Activated CD4-positive, alpha-beta T cell treated with anti-CD3 and anti-CD28 coated beads for 1 hour (primary cell): ENCODE results near the gene PLK5.
"Not testable (repeated sequence)": the region's sequence is repeated elsewhere in the genome, so short reads cannot be mapped to it uniquely, and the experiment has no call there.

Experiments
- DNase-seq: peaks from one replicate; pipeline ENCODE4 v3.0.0-alpha.2; 2020

The PLK5 gene

DNA sequence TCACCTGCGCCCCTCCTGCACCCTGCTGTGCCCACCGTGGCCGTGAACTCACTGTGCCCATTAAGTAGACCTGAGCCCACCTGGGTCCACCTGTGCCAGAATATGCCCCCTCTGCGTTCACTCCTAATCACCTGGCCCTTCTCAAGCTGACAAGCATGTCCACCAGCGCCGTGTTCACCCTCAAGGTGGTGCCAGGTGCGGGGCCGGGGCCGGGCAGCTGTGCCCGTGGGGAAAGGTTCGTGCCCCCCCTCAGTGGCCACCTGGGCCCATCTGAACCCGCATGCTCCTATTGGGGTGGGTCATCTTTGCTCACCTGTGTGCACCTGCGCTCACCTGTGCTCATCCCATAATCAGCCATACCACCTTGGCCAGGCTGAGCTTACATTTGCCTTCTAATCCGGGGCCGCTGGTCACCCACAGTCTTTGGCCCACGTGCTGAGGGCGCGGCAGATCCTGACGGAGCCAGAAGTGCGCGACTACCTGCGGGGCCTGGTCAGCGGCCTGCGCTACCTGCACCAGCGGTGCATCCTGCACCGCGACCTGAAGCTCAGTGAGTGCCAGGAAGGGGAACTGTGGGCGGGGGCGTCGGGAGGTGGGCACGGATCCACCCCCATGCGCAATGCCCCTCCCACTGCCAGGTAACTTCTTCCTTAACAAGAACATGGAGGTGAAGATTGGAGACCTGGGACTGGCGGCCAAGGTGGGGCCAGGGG is 2.3 kb downstream of the PLK5 start:
- DNase-seq, result no peak

DNA sequence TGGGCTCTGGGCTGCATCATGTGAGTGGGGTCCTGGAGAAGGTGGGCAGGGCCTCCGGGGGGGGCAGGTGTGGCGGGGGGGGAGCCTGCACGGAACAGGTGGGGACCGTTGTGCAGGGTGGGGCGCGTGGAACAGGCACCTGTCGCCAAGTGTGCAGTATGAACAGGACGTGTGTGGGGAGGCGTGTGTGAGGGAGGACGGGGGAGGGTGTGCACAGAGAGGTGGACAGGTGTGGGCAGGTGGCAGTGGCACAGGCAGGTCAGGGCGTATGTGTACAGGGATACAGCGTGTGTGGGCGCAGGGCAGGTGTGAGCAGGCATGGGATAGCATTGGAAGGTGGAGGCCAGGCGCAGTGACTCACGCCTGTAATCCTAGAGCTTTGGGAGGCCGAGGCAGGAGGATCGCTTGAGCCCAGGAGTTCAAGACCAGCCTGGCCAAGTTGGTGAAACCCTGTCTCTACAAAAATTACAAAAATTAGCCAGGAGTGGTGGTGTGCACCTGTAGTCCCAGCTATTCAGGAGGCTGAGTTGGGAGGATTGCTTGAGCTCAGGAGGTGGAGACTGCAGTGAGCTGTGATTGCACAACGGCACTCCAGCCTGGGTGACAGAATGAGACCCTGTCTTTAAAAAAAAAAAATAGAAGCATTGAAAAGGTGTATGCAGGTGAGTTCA is 3.2 kb downstream of the PLK5 start:
- no peak for DNase-seq

DNA sequence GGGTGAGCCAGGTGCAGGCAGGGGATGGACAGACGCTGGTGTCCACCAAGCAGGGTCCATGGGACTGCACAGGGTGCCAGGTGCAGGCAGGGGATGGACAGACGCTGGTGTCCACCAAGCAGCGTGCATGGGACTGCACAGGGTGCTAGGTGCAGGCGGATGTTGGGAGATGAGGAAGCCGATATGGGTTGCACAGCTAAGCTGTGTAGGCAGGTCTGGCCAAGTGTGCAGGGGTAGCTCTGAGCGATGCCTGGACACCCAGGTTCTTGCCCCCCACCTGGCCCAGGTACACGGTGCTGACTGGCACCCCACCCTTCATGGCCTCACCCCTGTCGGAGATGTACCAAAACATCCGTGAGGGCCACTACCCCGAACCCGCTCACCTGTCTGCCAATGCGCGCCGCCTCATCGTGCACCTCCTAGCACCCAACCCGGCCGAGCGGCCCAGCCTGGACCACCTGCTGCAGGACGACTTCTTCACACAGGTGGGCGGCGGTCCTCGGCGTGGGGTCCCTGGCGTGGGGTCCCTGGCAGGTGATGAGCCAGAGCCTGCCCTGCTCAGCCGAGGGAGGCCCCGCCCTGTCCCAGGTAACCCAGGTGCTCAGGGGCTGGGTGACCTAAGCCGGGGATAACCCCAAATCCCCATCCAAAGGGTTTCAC is 3.9 kb downstream of the PLK5 start:
- no peak for DNase-seq

DNA sequence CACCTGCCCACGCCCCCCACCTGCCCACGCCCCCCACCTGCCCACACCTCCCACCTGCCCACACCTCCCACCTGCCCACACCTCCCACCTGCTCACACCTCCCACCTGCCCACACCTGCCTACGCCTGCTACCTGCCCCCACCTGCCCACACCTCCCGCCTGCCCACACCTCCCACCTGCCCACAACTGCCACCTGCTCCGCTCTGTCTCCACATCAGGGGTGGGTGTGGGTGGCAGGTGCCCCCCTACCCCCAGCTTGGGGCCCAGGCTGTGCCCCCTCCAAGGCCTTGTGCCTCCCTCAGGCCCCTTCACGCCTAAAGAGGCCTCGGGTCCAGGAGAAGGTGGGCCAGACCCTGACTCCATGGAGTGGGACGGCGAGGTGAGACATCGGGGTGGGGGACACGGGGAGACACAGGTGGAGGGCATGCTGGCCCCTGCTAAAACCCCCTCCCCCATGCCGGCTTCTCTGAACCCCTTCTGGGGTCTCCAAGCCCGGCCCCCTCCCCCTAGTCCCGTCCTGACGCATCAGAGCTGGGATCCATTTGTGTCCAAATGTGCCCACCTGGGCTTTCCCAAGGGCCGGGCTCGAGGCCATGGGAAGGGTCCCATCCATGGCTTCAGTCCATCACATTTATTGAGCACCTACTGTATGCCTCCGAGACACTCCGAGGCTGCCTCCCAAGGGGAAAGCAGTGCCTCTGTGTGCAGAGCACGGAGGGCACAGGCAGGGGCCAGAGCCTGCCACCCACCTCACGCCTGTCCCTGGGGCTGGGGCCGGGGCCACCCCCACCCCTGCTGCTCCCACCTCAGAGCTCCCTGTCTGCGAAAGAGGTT is 4.9 kb downstream of the PLK5 start:
- DNase-seq, result no peak

DNA sequence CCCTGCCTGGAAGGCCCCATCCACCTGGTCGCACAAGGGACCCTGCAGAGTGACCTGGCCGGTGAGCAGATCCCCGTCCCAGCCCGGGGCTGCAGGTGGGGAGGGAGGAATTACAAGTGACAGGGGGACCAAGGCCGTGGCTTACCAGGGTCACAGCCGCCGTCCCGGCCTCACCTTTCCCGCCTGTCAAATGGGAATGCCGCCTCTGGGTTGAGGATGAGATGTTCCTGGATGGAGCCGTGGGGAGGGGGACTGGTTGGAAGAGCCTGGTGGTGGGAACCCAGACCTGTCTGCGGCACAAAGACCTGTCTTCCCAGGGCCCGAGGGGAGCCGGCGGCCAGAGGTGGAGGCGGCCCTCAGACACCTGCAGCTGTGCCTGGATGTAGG is 5.5 kb downstream of the PLK5 start:
- DNase-seq, result no peak

DNA sequence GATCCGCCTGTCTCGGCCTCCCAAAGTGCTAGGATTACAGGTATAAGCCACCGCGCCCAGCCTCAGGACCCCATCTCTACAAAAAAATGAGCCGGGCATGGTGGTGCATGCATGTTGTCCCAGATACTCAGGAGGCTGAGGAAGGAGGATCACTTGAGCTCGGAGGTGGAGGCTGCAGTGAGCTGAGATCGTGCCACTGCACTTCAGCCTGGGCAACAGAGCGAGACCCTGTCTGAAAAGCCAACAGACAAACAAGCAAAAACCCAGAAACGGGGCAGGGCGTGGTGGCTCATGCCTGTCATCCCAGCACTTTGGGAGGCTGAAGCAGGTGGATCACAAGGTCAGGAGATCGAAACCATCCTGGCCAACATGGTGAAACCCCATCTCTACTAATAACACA is 7.0 kb downstream of the PLK5 start:
- DNase-seq, result not testable (repeated sequence)

DNA sequence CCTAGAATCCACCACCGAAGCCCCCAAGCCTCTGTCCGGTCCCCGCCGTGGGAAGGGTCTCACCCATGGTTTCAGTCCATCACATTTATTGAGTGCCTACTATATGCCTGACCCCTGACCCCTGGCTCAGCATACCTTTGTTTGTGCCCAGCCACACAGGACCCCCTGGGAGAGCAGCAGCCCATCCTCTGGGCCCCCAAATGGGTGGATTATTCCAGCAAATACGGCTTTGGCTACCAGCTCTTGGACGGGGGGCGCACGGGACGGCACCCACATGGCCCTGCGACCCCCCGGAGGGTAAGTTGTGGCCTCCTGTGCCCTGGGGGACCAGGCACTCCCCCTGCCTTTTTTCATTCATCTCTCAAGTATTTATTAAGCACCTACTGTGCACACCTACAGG is 7.7 kb downstream of the PLK5 start:
- no peak for DNase-seq

DNA sequence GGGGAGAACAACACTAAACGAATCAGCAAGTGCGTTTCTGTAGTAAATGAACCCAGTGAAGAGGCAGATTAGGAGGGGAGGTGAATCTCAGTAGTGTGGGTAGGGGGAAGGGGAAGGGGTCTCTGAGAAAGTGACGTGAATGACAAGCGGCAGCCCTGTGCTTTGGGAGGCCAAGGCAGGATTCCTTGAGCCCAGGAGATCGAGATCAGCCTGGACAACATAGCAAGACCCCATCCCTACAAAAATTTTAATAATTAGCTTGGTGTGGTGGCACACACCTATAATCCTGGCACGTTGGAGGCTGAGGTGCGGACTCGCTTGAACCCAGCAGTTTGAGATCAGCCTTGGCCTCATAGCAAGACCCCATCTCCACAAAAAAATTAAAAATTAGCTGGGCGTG is 8.1 kb downstream of the PLK5 start:
- DNase-seq, result no peak

DNA sequence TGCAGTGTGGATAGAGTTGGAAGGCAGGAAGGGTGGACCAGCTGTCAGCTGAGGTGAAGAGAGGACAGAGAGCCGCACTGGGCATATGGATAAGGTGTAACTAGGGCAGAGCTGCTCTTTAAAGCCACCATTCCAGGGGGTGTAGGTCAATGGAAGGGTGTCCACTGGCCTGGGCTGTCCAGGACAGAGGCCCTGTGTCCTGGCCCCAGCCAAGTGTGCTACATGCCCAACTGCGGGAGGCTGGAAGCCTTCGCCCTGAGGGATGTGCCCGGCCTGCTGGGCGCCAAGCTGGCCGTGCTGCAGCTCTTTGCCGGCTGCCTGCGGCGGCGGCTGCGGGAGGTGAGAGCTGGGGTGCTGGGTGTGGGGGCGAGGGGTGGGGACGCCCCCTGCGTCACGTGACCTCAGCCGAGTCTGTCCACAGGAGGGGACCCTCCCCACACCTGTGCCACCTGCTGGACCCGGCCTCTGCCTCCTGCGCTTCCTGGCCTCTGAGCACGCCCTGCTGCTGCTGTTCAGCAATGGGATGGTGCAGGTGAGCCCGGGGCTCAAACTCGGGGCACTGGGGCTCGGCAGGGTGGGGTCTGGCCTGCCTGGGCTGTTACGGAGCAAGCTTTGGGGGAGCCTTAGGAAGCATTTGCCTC is 9.8 kb downstream of the PLK5 start:
- no peak for DNase-seq

DNA sequence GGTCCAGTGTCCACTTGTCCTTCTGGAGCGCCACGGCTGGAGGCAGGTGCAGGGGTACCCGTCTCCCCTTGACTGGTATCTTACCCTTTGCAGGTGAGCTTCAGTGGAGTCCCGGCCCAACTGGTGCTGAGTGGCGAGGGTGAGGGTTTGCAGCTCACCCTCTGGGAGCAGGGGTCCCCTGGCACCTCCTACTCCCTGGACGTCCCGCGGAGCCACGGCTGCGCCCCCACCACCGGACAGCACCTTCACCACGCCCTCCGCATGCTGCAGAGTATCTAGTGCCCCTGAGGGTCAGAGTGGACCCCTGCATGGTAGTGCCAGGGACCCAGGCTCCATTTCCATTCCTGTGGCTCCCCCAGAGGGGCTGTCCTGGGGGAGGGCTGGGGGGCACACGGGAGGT is 11.1 kb downstream of the PLK5 start:
- DNase-seq, result no peak

DNA sequence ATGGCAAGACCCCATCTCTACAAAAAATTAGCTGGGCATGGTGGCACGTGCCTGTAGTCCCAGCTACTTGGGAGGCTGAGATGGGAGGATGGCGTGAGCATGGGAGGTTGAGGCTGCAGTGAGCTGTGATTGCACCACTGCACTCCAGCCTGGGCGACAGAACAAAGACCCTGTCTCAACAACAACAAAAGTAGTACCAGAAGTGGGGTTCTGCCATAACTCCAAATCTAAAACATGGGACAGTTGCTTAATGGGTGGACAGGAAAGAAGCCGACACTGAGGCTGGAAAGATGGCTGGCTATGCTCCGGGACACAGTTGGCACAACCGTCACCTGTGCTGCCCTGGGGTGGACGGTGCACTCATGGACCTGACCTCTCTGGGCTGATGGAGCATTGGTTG is 11.8 kb downstream of the PLK5 start:
- DNase-seq, result not testable (repeated sequence)

DNA sequence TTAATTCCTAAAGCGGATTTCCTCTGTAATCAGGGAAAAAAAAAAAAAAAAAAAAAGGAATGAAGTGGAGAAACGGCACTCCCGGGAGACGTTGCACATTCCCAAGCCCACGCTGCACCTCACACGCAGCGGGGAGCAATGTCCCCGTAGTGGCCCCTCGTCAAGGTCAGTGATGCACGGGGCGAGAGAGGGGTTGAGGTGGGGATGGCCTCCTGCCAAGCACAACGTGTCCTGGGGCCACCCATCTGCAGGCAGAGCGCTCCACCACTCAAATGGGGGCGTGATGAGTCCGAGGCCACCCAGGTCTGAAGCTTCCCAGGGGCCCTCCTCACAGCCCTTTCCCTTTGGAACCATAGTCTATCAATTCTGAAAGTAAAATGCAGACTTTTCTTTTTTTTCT is 15.1 kb downstream of the PLK5 start:
- DNase-seq, result no peak

DNA sequence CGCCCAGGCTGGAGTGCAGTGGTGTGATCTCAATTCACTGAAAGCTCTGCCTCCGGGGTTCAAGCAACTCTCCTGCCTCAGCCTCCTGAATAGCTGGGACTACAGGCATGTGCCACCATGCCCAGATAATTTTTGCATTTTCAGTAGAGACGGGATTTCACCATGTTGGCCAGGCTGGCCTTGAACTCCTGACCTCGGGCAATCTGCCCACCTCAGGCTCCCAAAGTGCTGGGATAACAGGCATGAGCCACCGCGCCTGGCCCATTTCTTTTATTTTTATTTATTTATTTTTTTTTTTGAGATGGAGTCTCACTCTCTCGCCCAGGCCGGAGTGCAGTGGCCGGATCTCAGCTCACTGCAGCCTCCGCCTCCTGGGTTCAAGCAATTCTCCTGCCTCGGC is 15.9 kb downstream of the PLK5 start:
- not testable (repeated sequence) for DNase-seq

DNA sequence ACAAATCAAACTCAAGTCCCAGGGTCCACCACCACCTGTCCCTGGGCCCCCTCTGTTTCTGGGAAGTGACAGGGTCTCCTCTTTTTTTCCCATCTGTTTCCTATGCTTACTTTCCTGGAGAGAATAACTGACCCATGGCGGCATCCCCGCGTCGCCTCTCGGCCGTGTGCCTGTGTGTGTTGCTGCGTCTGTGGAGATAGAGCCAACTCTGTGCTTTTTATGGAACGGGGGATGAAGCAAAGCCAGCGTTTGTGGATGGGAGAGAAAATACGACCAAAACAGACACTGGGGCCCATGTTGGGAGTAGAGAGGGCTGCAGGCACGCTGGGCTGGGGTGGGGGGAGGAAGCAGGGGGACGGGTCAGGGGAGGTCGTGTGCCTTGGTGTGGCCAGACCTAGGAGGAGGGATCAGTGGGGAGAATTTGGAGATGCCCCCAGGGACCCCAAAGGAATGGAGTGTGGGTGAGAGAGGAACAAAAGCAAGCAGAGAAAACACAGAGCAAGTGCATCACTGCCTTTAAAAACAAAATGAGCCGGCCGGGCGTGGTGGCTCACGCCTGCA is 16.6 kb downstream of the PLK5 start:
- no peak for DNase-seq

DNA sequence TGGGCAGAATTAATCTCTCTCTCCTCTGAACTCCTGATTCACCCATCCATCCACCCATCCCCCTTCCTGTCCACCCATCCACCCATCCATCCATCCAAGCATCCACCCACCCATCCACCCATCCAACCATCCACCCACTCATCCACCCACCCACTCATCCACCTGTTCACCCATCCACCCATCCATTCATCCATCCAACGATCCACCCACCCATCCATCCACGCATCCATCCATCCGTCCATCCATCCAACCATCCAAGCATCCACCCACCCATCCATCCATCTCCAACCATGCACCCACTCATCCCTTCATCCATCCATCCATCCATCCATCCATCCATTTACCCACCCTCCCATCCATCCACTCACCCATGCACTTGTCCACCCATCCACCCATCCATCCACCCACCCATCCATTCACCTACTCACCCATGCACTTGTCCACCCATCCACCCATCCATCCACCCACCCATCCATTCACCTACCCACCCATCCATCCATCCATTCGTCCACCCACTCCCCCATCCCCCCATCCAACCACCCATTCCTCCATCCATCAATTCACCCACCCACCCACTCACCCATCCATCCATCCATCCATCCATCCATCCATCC is 25.6 kb downstream of the PLK5 start:
- DNase-seq, result no peak

DNA sequence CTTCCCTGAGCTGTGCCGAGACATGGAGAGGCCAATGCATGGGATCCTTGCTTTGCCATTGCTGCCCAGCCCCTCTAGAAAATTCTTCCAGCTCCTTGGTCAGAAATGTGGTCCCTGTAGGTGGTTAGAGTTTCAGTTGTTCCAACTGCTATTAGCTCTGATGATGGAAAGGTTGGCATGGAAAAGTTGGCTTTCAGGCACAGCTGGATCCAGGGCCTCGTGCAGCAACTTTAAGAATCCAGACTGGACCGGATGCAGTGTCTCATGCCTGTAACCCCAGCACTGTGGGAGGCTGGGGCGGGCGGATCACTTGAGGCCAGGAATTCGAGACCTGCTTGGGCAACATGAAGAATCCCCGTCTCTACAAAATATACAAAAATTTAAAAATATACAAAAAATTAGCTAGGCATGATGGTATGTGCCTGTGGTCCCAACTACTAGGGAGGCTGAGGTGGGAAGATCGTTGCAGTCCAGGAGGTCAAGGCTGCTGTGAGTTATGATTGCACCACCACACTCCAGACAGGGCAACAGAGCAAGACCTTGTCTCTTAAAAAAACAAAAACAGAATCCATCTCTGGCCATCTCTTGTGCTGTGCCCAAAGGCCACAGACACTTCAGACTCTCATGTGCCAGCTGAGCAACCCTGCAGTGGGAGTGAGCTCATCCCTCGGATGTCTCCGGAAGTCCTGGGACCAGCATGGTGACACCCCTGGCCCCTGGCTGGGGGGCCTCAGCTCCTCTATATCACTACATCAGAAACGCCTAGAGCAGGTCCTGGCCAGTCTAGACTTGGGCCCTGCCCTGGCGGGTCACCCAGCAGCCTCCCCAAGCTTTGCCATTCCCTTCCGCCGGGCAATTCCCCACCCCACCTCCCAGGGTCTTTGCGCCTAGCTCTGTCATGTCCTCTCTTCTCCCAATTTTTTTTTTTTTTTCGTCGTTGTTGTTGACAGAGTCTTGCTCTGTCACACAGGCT is 27.5 kb downstream of the PLK5 start:
- DNase-seq, result no peak

DNA sequence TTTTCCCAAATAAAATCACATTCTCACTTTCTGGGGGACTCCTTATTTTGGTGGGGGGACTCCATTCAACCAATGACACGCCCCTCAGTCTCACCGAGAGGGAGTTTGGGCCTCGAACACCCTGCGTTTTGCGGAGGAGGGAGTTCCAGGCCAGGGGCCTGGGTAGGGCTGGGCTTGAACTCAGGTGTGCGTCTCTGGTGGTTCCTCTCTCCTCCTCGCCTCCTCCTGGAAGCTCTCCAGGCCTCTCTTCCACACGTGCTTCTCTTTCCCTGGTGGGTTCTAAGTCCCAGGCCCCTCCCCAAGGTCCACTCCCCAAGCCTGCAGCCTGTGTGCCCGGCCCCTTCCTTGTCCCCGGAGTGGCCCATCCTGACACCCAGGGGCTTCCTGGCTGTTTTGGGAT is 29.5 kb downstream of the PLK5 start:
- no peak for DNase-seq

DNA sequence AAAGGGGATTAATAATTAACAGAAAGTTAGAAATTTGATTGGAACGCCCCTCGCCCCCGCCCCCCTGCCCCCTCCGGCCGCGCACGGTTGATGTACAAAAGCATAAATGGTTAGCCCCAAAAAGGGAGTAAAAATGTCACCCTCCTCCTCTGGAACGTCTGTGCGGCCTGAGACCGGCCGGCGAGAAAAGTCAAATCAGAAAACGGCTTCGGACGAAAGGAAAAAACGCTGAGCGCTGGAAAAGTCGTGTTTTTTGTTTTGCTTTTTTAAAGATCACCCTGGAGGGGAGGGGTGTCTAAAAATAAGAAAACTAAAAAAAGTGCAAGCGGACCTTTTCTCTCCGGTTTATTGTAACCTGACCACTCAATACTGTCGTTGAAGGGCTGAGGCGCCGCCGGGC is 31.1 kb downstream of the PLK5 start:
- no peak for DNase-seq

DNA sequence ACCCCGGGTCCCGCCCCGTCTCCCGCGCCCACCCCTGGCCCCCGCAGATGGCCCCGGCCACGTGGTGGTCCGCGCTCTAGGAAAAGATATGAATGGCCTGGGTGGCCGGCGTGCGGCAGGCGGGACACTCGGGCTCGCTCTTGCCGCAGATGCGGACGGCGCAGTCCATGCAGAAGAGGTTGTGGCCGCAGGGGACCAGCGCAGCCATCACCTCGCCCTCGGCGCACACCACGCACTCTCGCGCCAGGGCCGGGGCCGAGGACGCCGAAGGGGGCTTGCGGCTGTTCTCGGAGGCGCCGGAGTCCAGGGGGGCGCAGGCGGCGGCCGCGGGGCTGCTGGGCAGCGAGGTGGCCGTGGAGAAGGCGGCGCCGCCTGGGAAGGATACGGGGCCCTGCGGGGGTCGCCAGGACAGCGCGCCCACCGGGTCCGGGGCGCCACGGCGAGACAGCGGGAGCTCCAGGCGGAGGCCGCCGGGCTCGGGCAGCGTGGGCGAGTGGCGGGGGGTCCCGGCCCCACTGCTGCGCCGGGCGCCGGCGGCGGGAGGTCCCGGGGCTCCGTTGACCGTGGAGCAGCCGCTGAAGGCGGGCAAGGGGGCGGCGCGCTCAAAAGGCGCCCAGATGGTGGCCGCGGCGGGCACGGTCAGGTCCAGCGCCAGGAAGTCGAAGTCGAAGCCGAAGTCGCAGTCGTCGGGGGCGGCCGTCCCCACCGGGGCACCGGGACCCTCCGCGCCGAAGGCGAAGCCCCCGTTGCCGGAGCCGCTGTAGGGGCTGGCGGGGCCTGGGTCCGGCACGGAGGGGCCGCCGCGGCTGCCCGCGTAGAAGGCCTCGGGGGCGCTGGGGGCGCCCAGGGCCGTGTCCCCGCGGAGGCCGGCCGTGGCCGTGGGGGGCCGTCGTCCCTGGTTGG is 31.9 kb downstream of the PLK5 start:
- DNase-seq, result no peak
